GM06990 (cell line): ENCODE results near the gene MAD1L1.

Source experiments
- DNase-seq: peaks from one replicate; pipeline ENCODE4 v3.0.0-alpha.2; 2011; ENCODE audit not compliant: insufficient read length; ENCODE audit errors: extremely low read depth
- H3K27me3 ChIP-seq: replicated peaks from 2 replicates; pipeline ENCODE4 v1.6.0; 2011; ENCODE audit warnings: low read length; ENCODE audit not compliant: control insufficient read depth, insufficient read depth
- H3K36me3 ChIP-seq: 2 replicates; pipeline ENCODE4 v1.5.1; 2011; ENCODE audit warnings: low read length; ENCODE audit not compliant: control insufficient read depth, insufficient read depth
- H3K4me3 ChIP-seq: replicated peaks from 2 replicates; pipeline ENCODE4 v1.5.1; 2011; ENCODE audit warnings: low read depth, mild to moderate bottlenecking, control low read depth, low read length
- CTCF ChIP-seq: IDR thresholded peaks from 2 replicates; pipeline ENCODE4 v1.5.1; 2011; ENCODE audit warnings: low read length, control low read depth, mild to moderate bottlenecking, inconsistent platforms; ENCODE audit not compliant: insufficient read depth, poor library complexity, severe bottlenecking

The MAD1L1 gene

GRCh38 chr7:2104716-2105115 lies 128.0 kb downstream of the MAD1L1 start:
- H3K4me3 ChIP-seq = no peak overlapping the region
- no peaks in the 10 kb centered on the region for H3K27me3 ChIP-seq
- no peaks in the 10 kb centered on the region; the same call in none of the 2 replicates for H3K36me3 ChIP-seq
- TF ChIP-seq CTCF = no peak
- no peak for DNase-seq

GRCh38 chr7:2104107-2104710 lies 128.5 kb downstream of the MAD1L1 start:
- no peak overlapping the region for H3K4me3 ChIP-seq
- DNase-seq = peak; percentile 80
- H3K36me3 ChIP-seq = no peaks in the 10 kb centered on the region; the same call in none of the 2 replicates
- TF ChIP-seq CTCF = peak; percentile 80
- no peaks in the 10 kb centered on the region for H3K27me3 ChIP-seq

- no peak for TF ChIP-seq CTCF
- no peak for DNase-seq
- no peaks in the 10 kb centered on the region; the same call in none of the 2 replicates for H3K36me3 ChIP-seq
- no peaks in the 10 kb centered on the region for H3K27me3 ChIP-seq
- H3K4me3 ChIP-seq = no peak overlapping the region
These were observed 129.5 kb downstream of the MAD1L1 start for GRCh38 chr7:2103071-2103898.

GRCh38 chr7:2102375-2102723 lies 130.4 kb downstream of the MAD1L1 start:
- DNase-seq = no peak
- H3K36me3 ChIP-seq = peaks cover 2% of the 10 kb centered on the region
- H3K4me3 ChIP-seq = no peak overlapping the region
- TF ChIP-seq CTCF = no peak
- no peaks in the 10 kb centered on the region for H3K27me3 ChIP-seq

- no peak for TF ChIP-seq CTCF
- DNase-seq = no peak
- no peaks in the 10 kb centered on the region for H3K27me3 ChIP-seq
These were observed 130.9 kb downstream of the MAD1L1 start for GRCh38 chr7:2101630-2102374.

More at GRCh38 chr7:2101630-2102374, 130.9 kb downstream of the MAD1L1 start:
- Histone ChIP-seq H3K4me3 (no peak overlapping the region), H3K36me3 (peaks cover 2% of the 10 kb centered on the region)
